ENCODE measurements around the gene THBS3. TPM values are rescaled to one million over a fixed set of nuclear protein-coding genes. Genes with fewer than 3 reads are reported as not detected.
"Not testable (repeated sequence)": the region's sequence is repeated elsewhere in the genome, so short reads cannot be mapped to it uniquely, and the experiment has no call there.

THBS3 gene
- total RNA-seq, 1 experiment from 2014 or later = 11.3 TPM

DNA sequence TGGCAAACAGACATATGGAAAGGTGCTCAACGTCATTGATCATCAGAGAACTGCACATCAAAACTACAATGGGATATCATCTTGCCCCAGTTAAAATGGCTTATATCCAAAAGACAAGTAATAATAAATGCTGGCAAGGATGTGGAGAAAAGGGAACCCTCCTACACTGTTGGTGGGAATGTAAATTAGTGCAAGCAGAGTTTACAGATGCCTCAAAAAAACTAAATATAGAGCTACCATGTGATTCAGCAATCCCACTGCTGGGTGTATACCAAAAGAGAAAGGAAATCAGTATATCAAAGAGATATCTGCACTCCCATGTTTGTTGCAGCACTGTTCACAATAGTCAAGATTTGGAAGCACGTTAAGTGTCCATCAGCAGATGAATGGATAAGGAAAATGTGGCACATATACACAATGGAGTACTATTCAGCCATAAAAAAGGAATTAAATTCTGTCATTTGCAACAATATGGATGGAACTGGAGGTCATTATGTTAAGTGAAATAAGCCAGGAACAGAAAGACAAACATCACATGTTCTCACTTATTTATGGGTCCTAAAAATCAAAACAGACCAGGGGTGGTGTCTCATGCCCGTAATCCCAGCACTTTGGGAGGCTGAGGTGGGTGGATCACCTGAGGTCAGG lies 51.6 kb downstream of the THBS3 start:
- DNase-seq (ENCODE audit: low spot score) = not testable (repeated sequence)

Other genes starting within 250 kb of the THBS3 start
- gene PYGO2, start 246.1 kb downstream of the THBS3 start, total RNA-seq (2014; rRNA removed; shearing (Covaris generic)) = 27.1 and 27.5 TPM in 2 replicates
- gene SHC1, start 237.2 kb downstream of the THBS3 start, total RNA-seq (2014; rRNA removed; shearing (Covaris generic)) = 292 and 357 TPM in 2 replicates
- 312 and 369 TPM in 2 replicates for gene CKS1B, start 233.2 kb downstream of the THBS3 start, total RNA-seq (2014; rRNA removed; shearing (Covaris generic))
- 63.5 and 65.9 TPM in 2 replicates for gene FLAD1, start 224.6 kb downstream of the THBS3 start, total RNA-seq (2014; rRNA removed; shearing (Covaris generic))
- gene LENEP, start 214.3 kb downstream of the THBS3 start, total RNA-seq (2014; rRNA removed; shearing (Covaris generic)) = not detected in 2 replicates
- gene ZBTB7B, start 205.1 kb downstream of the THBS3 start, total RNA-seq (2014; rRNA removed; shearing (Covaris generic)) = 27.3 and 29.5 TPM in 2 replicates
- gene DCST2, start 174.1 kb downstream of the THBS3 start, total RNA-seq (2014; rRNA removed; shearing (Covaris generic)) = 0.90 TPM in 1 of 2 replicates, not detected in the other
- gene DCST1, start 174.1 kb downstream of the THBS3 start, total RNA-seq (2014; rRNA removed; shearing (Covaris generic)) = not detected in 2 replicates
- 144 and 154 TPM in 2 replicates for gene ADAM15, start 156.6 kb downstream of the THBS3 start, total RNA-seq (2014; rRNA removed; shearing (Covaris generic))
- 20.3 and 21.7 TPM in 2 replicates for gene EFNA4, start 144.2 kb downstream of the THBS3 start, total RNA-seq (2014; rRNA removed; shearing (Covaris generic))
- gene EFNA3, start 129.1 kb downstream of the THBS3 start, total RNA-seq (2014; rRNA removed; shearing (Covaris generic)) = 1.5 and 2.5 TPM in 2 replicates
- 17.0 and 17.9 TPM in 2 replicates for gene EFNA1, start 80.0 kb downstream of the THBS3 start, total RNA-seq (2014; rRNA removed; shearing (Covaris generic))
- 30.4 and 39.8 TPM in 2 replicates for gene SLC50A1, start 72.0 kb downstream of the THBS3 start, total RNA-seq (2014; rRNA removed; shearing (Covaris generic))
- 37.4 and 116 TPM in 2 replicates for gene DPM3, start 67.4 kb downstream of the THBS3 start, total RNA-seq (2014; rRNA removed; shearing (Covaris generic))
- gene KRTCAP2, start 34.6 kb downstream of the THBS3 start, total RNA-seq (2014; rRNA removed; shearing (Covaris generic)) = 122 and 126 TPM in 2 replicates
- gene TRIM46, start 34.0 kb downstream of the THBS3 start, total RNA-seq (2014; rRNA removed; shearing (Covaris generic)) = 1.1 and 3.4 TPM in 2 replicates
- gene MTX1, start 798 bp upstream of the THBS3 start, total RNA-seq (2014; rRNA removed; shearing (Covaris generic)) = 85.8 and 110 TPM in 2 replicates
- 10.7 and 11.4 TPM in 2 replicates for gene ENTREP3, start 47.6 kb upstream of the THBS3 start, total RNA-seq (2014; rRNA removed; shearing (Covaris generic))
- gene SCAMP3, start 54.5 kb upstream of the THBS3 start, total RNA-seq (2014; rRNA removed; shearing (Covaris generic)) = 136 and 169 TPM in 2 replicates
- gene CLK2, start 65.6 kb upstream of the THBS3 start, total RNA-seq (2014; rRNA removed; shearing (Covaris generic)) = 13.9 and 21.6 TPM in 2 replicates
- 0.98 and 1.0 TPM in 2 replicates for gene HCN3, start 69.6 kb upstream of the THBS3 start, total RNA-seq (2014; rRNA removed; shearing (Covaris generic))
- gene PKLR, start 93.5 kb upstream of the THBS3 start, total RNA-seq (2014; rRNA removed; shearing (Covaris generic)) = not detected in 2 replicates
- gene FDPS, start 101.0 kb upstream of the THBS3 start, total RNA-seq (2014; rRNA removed; shearing (Covaris generic)) = 304 and 375 TPM in 2 replicates
- gene RUSC1, start 113.0 kb upstream of the THBS3 start, total RNA-seq (2014; rRNA removed; shearing (Covaris generic)) = 47.0 and 48.2 TPM in 2 replicates

All from A172 (cell line).